Posterior vena cava (tissue), 2 donors: Measurements from ENCODE around the gene SLC25A29. TPM values are rescaled to one million over a fixed set of nuclear protein-coding genes. Genes with fewer than 3 reads are reported as not detected.
"Not testable (repeated sequence)": the region's sequence is repeated elsewhere in the genome, so short reads cannot be mapped to it uniquely, and the experiment has no call there.

Source experiments
- DNase-seq: peaks from one replicate; pipeline ENCODE4 v3.0.0-alpha.2; 2020; ENCODE audit warnings: low spot score
- intact Hi-C, 2 donors: fragments of 100-400 bp; cut with DNase I; formaldehyde crosslinking; loops; one replicate each; pipeline versions ENCODE4 v1.14.1 to v1.14.2; 2022 to 2023
- total RNA-seq, 2 donors: library from RNA; stranded (reverse); fragmentation: NEBNext Ultra II Directional; extraction: Animal tissue kit (Norgen Biotek cat#: 25700); gene quantifications; one replicate each; pipeline ENCODE4 v1.2.1, GENCODE V29; 2021
- donor health status: DM: yes; HTN: yes; CAD: no.
- donor health status: DM: yes; HTN: yes; CAD: no.

Gene SLC25A29
- total RNA-seq, 2 donors from 2014 or later = 23.6 to 27.4 TPM

DNA sequence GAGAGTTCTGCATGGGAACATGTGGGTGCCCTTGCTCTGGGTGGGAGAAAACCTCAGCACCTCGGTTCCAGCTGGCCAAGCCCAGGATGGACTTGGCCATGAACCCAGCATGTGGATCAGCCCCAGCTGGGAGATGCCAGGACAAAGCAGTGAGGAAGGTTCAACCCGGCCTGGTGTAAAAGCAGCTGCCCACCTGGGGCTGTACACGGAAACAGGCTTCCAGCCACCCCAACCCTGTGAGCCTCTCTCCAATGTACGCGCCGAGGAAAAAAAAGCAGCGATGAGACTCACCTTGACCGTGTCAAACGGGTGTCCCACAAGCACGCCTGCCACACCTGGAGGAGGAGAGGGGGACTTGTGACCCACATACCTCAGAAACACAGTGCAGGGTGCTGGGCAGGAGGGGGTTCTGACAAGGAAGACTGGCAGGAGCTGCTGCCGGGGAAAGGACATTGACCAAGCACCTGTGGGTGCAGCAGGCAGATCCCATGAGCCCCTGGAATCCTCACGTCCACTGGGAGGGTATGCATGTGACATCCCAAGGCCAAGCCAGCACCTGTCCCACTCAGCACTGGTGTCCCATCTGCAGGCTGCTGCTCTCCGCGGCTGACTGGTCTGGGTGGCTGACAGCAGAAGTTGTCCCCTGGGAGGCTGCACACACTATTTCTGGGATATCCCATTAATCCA is 7.5 kb downstream of the SLC25A29 start:
- intact Hi-C loops = no loop called here
- peak; percentile 72 for DNase-seq

- DNase-seq = peak; percentile 93
- intact Hi-C loops = no loop called here
Observed at GRCh38 chr14:100297320-100298300, 8.6 kb downstream of the SLC25A29 start.

DNA sequence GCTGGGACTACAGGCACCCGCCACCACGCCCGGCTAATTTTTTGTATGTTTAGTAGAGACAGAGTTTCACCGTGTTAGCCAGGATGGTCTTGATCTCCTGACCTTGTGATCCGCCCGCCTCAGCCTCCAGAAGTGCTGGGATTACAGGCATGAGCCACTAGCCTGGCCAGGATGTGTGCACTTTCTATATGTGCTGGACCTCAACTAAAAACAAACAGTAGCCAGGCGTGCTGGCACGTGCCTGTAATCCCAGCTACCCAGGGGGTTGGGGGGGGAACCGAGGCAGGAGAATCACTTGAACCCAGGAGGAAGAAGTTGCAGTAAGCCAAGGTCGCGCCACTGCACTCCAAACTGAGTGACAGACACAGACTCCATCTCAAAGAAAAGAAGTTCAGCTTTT is 9.5 kb downstream of the SLC25A29 start:
- peak; percentile 62 for DNase-seq
- intact Hi-C loops = not testable (repeated sequence)

- peak; percentile 64 for DNase-seq
- intact Hi-C loops = no loop called here
Observed at GRCh38 chr14:100296106-100296651, 10.1 kb downstream of the SLC25A29 start.

DNA sequence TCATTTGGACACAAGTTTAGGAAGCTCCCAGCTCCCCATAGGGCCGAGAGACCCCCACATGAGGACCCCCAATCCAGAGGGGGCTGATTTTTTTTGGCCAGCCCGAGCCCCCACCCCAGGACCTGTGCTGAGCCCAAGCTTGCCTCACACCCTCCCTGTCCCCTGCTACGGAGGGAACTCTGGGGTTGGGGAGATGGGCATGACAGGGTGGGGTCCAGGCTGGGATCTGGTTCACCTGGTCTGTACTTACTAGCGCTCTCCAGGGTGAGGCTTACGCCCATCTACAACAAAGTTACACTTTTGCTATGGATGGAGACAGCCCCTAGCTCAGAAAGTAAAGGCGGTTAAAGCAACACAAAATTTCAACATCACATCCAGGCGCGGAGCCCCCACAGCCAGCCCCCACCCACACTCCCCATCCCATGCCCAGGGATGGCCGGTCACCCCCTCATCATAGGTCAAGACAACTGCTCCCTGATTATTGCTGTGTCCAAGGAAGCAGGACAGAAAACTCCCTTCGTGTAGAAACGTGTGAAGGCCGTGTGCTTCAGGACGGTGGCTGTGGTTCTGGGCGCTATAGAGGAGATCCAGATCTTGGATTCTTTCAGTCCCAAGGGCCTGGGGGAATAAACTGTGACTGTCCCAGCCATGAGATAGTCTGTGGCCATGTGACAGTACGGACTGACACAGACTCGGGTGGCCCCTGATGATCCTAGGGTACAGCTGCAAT is 10.7 kb downstream of the SLC25A29 start:
- DNase-seq = peak; percentile 67
- intact Hi-C loops = no loop called here

- peak; percentile 44 for DNase-seq
- intact Hi-C loops = no loop called here
Observed at GRCh38 chr14:100294963-100295330, 11.3 kb downstream of the SLC25A29 start.

- DNase-seq = peak; percentile 82
- intact Hi-C loops = no loop called here
Observed at GRCh38 chr14:100294213-100294962, 11.9 kb downstream of the SLC25A29 start.

DNA sequence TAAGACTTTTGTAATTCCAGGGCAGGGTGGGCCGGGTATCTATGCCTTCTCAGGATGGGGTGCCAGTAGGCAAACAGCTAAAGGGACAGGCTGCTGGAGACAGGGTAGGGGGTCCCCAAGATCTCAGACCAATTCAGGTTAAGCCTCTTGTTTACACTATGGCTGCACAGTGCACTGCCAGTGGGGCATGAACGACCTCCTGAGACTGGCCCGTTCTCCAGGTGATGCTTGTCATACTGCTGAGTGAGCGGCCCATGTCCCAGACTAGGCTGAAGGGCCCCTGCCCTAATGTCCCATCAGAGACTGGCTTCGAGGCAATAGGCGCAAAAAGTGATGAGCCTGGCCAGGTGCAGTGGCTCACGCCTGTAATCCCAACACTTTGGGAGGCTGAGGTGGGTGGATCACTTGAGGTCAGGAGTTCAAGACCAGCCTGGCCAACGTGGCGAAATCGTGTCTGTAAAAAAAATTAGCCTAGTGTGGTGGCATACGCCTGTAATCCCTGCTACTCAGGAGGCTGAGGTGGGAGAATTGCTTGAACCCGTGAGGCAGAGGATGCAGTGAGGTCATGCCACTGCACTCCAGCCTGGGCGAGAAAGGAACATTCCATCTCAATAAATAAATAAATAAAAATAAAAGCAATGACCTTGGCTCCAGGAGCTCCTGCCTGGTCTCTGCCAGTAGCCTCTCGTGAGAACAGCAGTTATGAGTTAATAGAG is 12.6 kb downstream of the SLC25A29 start:
- peak; percentile 26 for DNase-seq
- intact Hi-C loops = no loop called here

DNA sequence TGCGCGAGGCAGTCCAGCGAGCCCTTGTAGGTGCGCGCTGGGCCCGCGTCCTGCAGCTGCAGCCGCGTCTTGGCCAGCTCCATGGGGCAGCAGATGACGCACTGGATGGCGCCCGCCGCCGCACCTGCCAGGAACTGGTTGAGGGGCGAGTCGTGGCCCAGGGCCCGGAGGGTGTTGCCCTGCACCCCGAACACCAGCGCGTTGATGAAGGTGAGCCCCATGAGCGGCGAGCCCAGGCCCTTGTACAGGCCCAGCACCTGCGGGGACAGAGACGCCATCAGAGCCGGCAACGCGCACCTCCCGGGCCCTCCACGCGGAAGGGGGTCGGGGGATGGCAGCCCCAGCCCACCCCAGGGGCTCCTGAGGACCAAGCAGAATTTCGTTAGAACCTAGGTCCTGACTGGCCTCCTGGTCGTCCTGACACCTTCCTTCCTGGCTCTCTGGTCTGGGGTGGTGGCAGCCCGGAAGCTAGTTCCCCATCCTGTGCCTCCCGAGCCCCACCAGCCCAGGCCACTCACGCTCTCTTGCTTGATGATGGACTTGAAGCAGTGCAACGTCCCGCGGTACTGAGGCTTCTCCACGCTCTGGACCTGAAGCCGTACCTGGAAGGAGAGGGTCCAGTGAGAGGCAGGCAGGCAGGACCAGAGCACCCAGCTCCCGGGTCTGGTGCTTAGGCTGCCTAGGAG is 13.3 kb downstream of the SLC25A29 start:
- intact Hi-C loops = no loop called here

DNA sequence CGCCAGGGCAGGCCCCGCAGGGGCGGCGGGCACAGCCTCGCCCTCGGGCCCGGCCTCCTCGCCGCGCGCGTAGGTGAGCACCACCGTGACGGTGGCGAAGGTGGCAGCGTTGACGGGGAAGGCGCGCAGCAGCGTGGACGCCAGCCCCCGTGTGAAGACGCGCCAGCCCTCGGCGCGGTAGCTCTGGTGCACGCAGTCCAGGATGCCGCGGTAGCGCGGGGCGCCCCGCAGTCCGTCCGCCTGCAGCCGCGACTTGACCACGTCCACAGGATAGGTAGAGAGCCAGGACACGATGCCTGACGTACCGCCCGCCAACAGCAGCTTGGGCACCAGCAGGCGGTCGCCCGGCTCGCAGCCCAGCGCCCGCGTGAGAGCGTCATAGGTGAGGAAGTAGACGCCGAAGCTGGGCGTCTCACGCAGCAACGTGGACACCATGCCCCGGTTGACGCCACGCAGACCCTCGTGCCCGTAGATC is 13.9 kb downstream of the SLC25A29 start:
- intact Hi-C loops = no loop called here
- DNase-seq = peak; percentile 73

More for the DNA sequence above, 13.3 kb downstream of the SLC25A29 start:
- DNase-seq = peak; percentile 79

GRCh38 chr14:100291305-100292075 is 14.8 kb downstream of the SLC25A29 start:
- peak; percentile 42 for DNase-seq
- intact Hi-C loops = no loop called here

- DNase-seq = peak; percentile 47
- intact Hi-C loops = no loop called here
Observed at GRCh38 chr14:100290607-100291304, 15.5 kb downstream of the SLC25A29 start.

GRCh38 chr14:100289916-100290606 is 16.2 kb downstream of the SLC25A29 start:
- intact Hi-C loops = no loop called here
- DNase-seq = peak; percentile 64

GRCh38 chr14:100288382-100289185 is 17.7 kb downstream of the SLC25A29 start:
- intact Hi-C loops = no loop called here

GRCh38 chr14:100287998-100288295 is 18.3 kb downstream of the SLC25A29 start:
- DNase-seq = peak; percentile 44
- intact Hi-C loops = not testable (repeated sequence)

More at GRCh38 chr14:100288382-100289185, 17.7 kb downstream of the SLC25A29 start:
- DNase-seq = peak; percentile 47
